HL-60/S4 treated with retinoic acid at 250 ng/mL for 4 days and 3 days (cell line): ENCODE data around the gene FNIP2.
"Not testable (repeated sequence)": the region's sequence is repeated elsewhere in the genome, so short reads cannot be mapped to it uniquely, and the experiment has no call there.

ENCODE experiments used
- in situ Hi-C: fragments of 300-500 bp; cut with MboI; formaldehyde crosslinking; loops from 2 replicates; pipeline ENCODE4 v1.7.0; 2022; ENCODE audit warnings: low sequenced_read_pairs

FNIP2 gene

GRCh38 chr4:158812543-158812942 is 43.7 kb downstream of the FNIP2 start:
- in situ Hi-C loops = no loop called here

GRCh38 chr4:158813113-158813512 is 44.3 kb downstream of the FNIP2 start:
- in situ Hi-C loops = no loop called here

GRCh38 chr4:158814207-158814606 is 45.4 kb downstream of the FNIP2 start:
- in situ Hi-C loops = no loop called here

GRCh38 chr4:158814636-158815330 is 46.0 kb downstream of the FNIP2 start:
- in situ Hi-C loops = no loop called here

- in situ Hi-C loops = no loop called here
These were observed 48.1 kb downstream of the FNIP2 start for GRCh38 chr4:158816955-158817354.

DNA sequence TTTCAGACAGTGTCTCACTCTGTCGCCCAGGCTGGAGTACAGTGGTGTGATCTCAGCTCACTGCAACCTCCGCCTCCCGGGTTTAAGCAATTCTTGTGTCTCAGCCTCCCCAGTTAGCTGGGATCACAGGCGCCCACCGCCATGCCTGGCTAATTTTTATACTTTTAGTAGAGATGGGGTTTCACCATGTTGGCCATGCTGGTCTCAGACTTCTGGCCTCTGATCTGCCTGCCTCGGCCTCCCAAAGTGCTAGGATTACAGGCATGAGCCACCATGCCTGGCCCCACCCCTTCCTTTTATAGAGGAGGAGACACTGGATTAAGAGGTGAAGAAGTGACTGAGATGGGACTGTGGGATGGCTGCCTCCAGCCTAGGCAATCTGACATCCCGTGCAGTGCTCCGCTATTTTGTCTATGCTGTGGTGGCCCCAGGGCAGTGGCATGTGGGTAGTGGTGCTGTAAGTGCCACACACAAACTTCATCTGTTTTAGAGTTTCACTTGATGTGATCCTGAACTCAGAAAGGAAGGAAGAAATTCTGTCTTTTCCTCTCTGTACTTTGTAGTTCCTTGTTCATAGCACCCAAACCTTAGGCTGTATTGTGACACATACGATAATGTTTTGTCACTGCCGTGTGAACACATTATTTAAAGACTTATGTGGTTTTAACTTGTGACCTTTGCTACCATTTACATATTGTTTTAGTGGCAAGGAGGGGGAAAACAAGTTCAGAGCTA is 48.9 kb downstream of the FNIP2 start:
- in situ Hi-C loops = no loop called here

DNA sequence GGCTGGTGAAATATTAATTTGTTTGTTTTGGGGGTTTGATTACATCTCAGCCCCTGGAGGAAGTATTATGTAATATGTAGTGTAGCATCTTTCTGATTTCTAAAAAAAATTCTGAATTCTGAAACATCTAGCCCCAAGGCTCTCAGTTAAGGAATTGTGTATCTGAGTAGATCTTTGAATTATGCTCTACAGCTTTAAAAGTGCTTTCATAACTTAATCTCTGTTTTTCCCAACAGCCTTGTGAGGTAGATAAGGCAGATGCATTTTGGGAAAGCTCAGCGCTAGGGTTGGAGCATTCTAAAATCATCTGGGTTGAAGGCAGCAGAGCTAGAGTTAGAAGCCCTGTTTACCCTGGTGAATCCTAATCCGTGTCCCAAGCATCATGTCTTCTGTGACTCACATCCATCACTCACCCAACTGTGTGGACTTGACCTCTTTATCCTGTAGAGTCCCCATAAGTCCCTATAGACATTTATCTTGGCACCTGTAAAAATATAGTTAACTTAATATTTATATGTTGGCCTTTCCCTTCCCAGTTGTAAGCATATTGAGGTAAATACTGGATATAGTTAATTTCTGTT is 49.8 kb downstream of the FNIP2 start:
- in situ Hi-C loops = no loop called here

DNA sequence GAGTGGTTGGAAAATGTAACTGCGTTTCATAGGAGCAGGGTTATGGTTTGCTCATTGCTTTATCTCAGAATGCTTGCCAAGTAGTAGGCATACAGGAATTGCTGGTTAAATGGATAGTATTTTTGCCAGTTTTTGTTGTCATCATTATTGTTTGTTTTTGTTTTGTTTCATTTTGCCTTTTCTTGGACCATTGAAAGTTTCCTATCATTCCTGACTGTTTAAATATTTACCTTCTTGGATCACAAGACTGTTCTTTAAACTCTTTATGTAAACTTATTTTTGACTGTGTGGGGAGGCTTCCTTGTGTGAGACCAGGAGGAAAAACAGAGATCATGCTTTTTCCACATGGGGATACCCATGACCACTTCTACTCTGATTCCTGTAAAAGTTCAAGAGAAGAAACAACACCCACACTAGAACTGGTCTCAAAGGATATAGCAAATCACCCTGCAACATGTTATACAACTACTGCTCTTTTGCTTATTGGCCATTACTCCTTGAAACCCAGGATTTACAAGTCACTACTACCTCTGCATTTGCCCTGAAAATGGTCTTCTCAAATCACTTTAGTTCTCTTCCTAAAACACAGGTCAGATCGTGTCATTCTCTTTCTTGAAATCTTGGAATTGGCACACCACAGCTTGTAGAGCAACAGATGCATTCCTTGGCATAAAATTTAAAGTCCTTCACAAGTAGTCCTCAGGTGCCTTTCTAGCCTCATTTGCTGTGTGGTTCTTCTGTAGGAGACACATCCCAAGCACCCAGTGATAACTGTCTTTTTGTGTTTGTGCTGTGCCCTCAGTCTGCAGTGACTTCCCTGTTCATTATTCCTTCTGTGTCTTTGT is 51.3 kb downstream of the FNIP2 start:
- in situ Hi-C loops = no loop called here

DNA sequence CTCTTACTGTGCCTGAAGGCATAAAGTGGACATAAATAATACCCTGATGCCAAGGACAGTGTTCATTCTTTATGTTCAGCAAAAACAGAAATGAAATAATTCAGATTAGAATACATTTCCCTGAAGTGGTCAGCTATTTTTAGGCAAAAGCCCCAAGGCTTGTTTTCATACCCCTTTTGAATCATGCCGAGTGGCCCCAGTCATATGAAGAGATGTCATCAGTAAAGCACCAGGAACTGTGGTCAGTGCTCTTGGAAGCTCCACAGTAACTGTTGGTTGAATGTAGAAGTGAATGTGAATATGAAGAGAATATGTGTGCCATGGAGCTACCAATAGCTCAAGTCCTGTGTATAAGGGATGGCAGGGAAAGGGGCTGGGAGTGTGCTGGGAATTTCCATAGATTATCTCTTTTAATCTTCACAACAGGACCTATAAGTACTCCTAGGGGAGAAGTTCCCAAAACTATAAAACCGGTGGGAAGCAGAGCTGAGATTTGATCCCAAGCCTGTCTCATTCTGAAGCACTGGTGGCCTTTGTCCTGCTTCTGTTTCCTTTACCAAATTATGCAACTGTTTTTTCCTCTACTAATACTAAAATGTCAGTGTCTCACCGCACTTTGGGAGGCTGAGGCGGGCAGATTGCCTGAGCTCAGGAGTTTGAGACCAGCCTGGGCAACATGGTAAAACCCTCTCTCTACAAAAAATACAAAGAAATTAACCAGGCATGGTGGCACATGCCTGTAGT is 52.6 kb downstream of the FNIP2 start:
- in situ Hi-C loops = no loop called here

DNA sequence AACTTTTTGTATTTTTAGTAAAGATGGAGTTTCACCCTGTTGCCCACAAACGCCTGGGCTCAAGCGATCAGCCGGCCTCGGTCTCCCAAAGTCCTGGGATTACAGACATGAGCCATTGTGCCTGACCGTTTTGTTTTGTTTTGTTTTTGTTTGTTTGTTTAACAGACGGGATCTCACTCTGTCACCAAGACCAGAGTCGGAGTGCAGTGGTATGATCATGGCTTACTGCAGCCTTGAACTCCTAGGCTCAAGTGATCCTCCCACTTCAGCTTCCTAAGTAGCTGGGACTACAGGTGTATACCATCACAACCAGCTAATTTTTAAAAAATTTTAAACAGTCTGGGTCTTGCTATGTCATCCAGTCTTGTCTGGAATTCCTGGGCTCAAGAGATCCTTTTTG is 53.5 kb downstream of the FNIP2 start:
- in situ Hi-C loops = no loop called here

- in situ Hi-C loops = no loop called here
These were observed 54.6 kb downstream of the FNIP2 start for GRCh38 chr4:158823461-158823873.

DNA sequence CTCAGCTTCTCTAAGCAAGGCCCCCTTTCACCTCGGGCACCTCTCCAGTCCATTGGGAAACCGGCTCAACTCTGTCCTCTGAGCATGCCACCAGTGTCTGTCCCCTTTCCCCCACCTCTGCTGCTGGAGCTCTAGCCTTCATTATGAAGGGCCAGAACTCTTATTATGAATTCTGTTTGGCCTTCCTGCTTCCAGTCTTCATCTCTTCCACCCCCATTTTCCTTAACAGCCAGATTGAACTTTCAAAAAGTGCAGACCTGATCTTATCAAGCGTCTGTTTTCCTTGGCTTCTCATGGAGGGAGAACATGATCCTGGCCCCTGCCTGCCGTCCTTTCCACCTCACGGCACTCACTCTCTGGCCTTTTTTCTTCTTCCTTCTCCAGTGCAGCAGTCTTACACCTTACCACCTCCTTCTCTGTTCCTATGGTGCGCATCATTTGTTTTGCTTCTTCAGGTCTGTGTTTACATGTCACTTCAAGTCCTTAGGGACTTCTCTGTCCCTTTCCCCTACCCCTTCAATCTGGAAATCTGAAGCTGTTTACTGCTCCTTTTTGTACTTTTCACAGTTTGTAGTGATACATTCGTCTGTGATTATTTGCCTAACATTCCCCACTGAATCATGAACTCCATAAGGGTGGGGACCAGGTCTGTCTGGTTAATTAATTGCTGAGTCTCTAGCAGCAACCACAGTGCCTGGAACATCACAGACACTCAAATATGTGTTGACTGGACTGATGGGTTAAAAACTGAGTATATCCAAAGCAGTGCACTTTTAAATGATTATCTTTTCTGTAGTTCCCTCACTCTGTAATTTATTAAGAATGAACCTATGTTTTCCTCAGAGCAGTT is 55.8 kb downstream of the FNIP2 start:
- in situ Hi-C loops = no loop called here

DNA sequence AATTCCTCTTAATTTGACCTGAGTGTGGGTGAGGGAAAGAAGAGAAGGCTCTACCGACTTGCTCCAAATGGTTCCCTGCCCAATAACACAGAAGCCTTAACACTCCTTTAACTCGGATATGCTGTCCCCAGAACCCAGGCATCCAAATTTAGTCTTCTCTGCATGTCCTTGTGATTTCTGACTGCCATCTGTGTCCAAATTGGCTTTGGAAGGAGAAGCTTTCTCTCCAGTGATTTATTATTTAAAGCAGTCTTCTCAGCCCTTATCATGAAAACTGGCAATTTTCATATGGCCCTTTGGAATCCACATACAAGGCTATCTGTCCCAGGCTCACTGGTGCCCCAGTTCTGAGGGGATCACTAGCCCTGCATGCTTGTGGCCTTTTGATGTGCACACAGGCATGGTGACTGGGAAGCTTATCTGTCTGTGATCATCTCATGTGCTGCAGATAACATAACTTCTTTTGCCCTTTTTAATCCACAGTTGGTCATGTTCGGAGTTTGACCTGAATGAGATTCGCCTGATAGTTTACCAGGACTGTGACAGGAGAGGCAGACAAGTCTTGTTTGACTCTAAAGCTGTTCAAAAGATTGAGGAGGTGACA is 56.7 kb downstream of the FNIP2 start:
- in situ Hi-C loops = no loop called here

GRCh38 chr4:158826057-158826456 is 57.2 kb downstream of the FNIP2 start:
- in situ Hi-C loops = no loop called here

- in situ Hi-C loops = no loop called here
These were observed 58.1 kb downstream of the FNIP2 start for GRCh38 chr4:158826882-158827281.

DNA sequence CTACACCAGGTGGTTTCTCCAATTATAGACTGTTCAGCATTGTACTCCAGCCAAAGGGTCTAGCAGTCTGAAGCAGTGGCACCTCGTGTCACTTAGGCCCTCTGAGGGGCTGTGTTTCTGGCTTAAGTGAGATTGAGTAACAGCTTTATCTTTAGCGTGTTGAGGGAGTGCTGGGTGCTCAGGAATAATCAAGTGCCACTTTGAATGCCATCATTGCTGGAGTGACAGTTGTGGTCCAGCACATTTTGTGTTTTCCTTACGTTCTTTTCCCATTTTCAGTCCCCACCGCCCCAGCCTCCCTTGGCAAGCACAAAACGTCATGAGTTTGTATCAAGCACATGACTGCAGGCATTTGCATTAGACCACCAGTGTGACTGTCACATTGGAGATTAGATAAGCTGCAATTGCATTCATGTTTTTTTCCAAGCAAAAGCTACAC is 58.7 kb downstream of the FNIP2 start:
- in situ Hi-C loops = no loop called here

- in situ Hi-C loops = not testable (repeated sequence)
These were observed 59.3 kb downstream of the FNIP2 start for GRCh38 chr4:158828151-158828550.

- in situ Hi-C loops = no loop called here
These were observed 60.4 kb downstream of the FNIP2 start for GRCh38 chr4:158829254-158829653.

DNA sequence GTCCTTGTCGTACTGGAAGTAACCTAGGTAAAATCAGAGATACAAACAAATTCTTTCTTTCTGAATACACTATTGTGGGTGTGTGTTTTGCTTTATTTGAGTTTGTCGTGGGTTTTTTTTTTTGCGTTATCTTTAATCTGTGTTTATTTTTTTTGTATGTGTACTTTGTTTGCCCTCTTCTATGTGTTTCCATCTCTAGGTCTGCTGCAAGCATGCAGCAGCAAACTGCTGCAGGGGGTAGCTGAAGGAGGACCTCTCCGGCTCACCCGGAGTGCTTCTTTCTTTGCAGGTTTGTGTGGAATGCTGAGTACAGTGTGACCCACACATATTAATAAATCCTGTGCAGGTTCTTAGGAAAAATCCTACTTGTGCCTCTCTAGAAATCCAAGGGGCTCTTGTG is 64.8 kb downstream of the FNIP2 start:
- in situ Hi-C loops = no loop called here
